Stimulated activated CD4-positive, alpha-beta T cell treated with anti-CD3 and anti-CD28 coated beads, TNF-alpha, amount 100 ng/mL, for 24 hours (primary cell): ENCODE data around the gene NLRP9.

Experiments used
- DNase-seq, 3 experiments: peaks; one replicate each; pipeline ENCODE4 v3.0.0-alpha.2; 2020; ENCODE audit warnings: low read depth in 3 of 3

NLRP9 gene

GRCh38 chr19:55688422-55689218 is 49.6 kb downstream of the NLRP9 start:
- no peak for DNase-seq

GRCh38 chr19:55687281-55688201 is 50.7 kb downstream of the NLRP9 start:
- no peak for DNase-seq

GRCh38 chr19:55686311-55687050 is 51.7 kb downstream of the NLRP9 start:
- DNase-seq: no peak

- DNase-seq: no peak
These were observed 52.4 kb downstream of the NLRP9 start for GRCh38 chr19:55685776-55686175.

- no peak for DNase-seq
These were observed 53.1 kb downstream of the NLRP9 start for GRCh38 chr19:55684946-55685681.

- no peak for DNase-seq
These were observed 54.5 kb downstream of the NLRP9 start for GRCh38 chr19:55683449-55684261.

GRCh38 chr19:55681131-55682092 is 56.8 kb downstream of the NLRP9 start:
- no peak for DNase-seq

GRCh38 chr19:55680339-55681130 is 57.7 kb downstream of the NLRP9 start:
- DNase-seq: no peak

GRCh38 chr19:55679343-55680257 is 58.6 kb downstream of the NLRP9 start:
- DNase-seq: no peak

- no peak for DNase-seq
These were observed 60.0 kb downstream of the NLRP9 start for GRCh38 chr19:55678121-55678671.

- no peak for DNase-seq
These were observed 60.6 kb downstream of the NLRP9 start for GRCh38 chr19:55677572-55678028.

- DNase-seq: no peak
These were observed 61.2 kb downstream of the NLRP9 start for GRCh38 chr19:55676889-55677505.

GRCh38 chr19:55676383-55676782 is 61.8 kb downstream of the NLRP9 start:
- DNase-seq: no peak

- DNase-seq: no peak
These were observed 62.4 kb downstream of the NLRP9 start for GRCh38 chr19:55675661-55676354.

GRCh38 chr19:55674841-55675660 is 63.2 kb downstream of the NLRP9 start, which contains the start of gene EPN1:
Gene EPN1, plus strand, starts transcription at chr19:55675226. Its CDS starts 3,402 bp downstream, at chr19:55678628.
- DNase-seq: peak; percentile 93 to 97 (median 97)
